ENCODE data around the gene NTMT2.

NTMT2 gene

DNA sequence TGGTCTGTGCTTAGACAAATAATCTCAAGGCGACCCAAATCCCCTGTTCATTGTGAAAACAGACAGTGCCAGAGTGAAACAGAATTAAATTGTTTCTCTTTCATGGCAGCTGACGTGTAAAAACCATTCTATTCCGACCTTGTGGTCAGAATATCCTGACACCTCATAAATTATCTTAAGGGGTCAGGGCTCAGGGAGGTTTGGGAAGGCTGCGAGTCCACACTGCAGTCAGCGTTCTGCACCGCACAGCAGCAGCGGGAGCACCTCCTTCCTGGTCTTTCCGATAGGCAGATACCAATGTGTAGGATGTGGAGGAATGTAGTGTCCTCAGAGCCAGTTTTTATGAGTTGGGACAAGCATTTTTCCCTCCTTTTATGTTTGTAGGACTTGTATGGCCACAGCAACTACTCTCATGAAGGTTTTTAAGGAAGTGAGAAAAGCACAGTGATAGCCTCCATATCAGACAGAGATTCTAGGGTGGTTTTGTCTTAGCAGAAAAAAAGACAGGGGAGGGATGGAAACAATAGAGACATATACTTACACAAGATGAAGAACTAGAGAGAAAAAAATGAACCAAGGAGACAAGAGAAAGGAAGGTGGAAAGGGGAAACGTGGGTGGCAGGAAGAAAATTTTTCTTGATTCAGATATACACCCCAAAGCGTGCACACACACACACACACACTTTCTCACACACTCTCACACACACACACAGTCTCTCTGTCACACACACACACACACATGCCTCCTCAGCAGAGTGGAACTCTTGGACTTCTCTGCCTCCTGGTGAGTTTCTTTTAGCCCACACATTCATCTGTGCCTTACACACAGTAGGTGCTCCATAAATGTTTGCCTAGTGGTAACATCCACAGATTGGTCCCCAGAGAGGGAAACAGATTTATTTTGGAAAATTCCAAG lies 68.6 kb downstream of the NTMT2 start:
- no peak for DNase-seq

DNA sequence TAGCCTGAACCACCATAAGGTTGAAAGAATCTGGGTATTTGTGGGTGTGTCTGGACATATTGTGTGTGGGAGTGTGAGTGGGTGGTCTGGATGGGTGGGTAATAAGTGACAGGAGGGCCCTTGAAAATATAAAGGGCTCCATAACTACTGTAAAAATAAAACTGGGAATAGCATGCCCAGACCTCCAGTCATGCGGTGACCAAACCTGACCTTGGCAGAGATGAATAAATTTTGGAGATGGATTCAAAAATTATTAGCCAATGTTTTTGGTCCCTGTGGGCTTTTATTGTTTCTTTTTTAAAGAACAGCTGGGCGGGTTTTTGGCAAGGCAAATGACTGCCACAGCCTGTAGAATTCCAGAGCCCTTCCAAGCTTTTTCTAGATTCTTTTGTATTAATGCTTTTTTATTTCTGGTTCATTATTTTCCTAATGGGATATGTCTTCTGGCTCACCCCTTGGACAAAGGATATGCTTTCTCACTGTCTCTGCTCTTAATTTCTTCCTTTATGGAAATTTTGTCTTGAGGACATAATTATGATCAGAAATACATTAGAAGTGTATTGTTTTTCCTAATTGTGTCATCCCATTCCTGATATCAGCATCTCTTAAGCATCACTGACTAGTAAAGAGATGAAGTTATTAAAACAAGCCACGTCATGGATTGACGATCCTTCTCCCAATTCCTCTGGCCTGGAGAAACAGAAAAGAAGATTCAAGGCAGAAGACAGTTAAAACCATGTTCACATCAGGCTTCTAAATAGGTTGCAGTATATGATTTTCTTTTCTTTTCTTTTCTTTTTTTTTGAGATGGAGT lies 69.5 kb downstream of the NTMT2 start:
- DNase-seq, result no peak

- no peak for DNase-seq
Observed at GRCh38 chr1:170217517-170218256, 71.9 kb downstream of the NTMT2 start.

- no peak for DNase-seq
Observed at GRCh38 chr1:170218257-170218650, 72.5 kb downstream of the NTMT2 start.

All from NCI-H82 (cell line).